ENCODE results near the gene SLC35A3. TPM values are rescaled to one million over a fixed set of nuclear protein-coding genes. Genes with fewer than 3 reads are reported as not detected.

The SLC35A3 gene
- total RNA-seq, 1 donor: 24.6 TPM

DNA sequence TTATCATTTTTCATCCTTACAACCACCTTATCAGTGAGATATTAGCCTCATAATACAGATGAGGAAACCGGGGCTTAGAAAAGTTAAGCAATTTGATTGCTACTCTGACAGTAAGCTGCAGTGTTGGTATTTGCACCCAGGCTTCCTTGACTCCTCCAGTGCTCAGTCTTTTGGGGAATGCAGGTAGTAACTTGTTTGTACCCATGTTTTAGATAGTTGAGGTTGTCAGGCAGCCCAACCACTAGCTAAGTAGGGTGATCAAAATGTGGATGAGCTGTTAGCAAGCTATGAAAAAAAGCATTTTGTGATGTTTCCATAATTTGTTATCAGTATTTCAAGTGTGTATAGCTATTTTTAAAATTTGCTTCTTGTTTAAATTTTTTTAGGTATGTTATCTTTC, 82.1 kb downstream of the SLC35A3 start:
- no peak overlapping the region for H3K4me2 ChIP-seq (ENCODE audit: insufficient read depth, low read length)
- TF ChIP-seq, protein P1, sequence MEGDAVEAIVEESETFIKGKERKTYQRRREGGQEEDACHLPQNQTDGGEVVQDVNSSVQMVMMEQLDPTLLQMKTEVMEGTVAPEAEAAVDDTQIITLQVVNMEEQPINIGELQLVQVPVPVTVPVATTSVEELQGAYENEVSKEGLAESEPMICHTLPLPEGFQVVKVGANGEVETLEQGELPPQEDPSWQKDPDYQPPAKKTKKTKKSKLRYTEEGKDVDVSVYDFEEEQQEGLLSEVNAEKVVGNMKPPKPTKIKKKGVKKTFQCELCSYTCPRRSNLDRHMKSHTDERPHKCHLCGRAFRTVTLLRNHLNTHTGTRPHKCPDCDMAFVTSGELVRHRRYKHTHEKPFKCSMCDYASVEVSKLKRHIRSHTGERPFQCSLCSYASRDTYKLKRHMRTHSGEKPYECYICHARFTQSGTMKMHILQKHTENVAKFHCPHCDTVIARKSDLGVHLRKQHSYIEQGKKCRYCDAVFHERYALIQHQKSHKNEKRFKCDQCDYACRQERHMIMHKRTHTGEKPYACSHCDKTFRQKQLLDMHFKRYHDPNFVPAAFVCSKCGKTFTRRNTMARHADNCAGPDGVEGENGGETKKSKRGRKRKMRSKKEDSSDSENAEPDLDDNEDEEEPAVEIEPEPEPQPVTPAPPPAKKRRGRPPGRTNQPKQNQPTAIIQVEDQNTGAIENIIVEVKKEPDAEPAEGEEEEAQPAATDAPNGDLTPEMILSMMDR (IDR thresholded peaks at IDR 0.05; ENCODE audit: extremely low read depth, low read depth, low read length): no peak
- no peak overlapping the region for H3K4me3 ChIP-seq (ENCODE audit: insufficient read depth, low read length)
- H3K4me1 ChIP-seq (ENCODE audit: insufficient read depth, low read length): no peaks in the 10 kb centered on the region
- H3K79me2 ChIP-seq (ENCODE audit: insufficient read depth, low read length): peaks cover 79% of the 10 kb centered on the region
- no peaks in the 10 kb centered on the region for H3K27me3 ChIP-seq (ENCODE audit: insufficient read depth, low read length)
- DNase-seq (ENCODE audit: insufficient read length, low spot score, missing footprints): no peak
- H3K27ac ChIP-seq (ENCODE audit: low read depth, low read length): no peak overlapping the region
- H3K36me3 ChIP-seq (ENCODE audit: insufficient read depth, low read length): no peaks in the 10 kb centered on the region
- H2AFZ ChIP-seq (ENCODE audit: low read length): no peak overlapping the region
- peaks cover 15% of the 10 kb centered on the region for H4K20me1 ChIP-seq (ENCODE audit: insufficient read depth, low read length)
- no peaks in the 10 kb centered on the region for H3K9me3 ChIP-seq (ENCODE audit: low read depth, low read length)

DNA sequence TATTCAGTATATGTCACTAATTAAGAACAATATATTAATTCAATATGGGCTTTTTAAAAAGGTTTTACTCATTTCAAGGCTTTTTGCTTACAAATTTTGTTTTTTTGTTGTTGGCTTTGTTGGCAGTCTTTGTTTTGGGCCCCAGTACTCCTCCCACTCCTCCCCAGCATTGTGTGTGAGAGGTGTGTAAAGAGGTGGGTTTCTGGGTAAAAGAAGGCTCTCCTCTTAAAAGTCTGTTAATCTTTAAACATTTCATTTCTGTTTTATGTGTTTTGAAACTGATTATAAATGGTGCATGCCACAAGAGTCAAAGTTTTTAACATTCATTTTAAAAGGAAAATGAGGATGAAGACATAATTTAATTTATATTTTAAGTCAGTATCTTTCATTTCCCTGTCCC, 83.3 kb downstream of the SLC35A3 start:
- Histone ChIP-seq H3K9me3 (ENCODE audit: low read depth, low read length) (no peaks in the 10 kb centered on the region), H3K79me2 (ENCODE audit: insufficient read depth, low read length) (peaks cover 75% of the 10 kb centered on the region), H2AFZ (ENCODE audit: low read length) (no peak overlapping the region), H3K27me3 (ENCODE audit: insufficient read depth, low read length) (no peaks in the 10 kb centered on the region), H3K4me1 (ENCODE audit: insufficient read depth, low read length) (no peaks in the 10 kb centered on the region), H3K4me2 (ENCODE audit: insufficient read depth, low read length) (no peak overlapping the region), H4K20me1 (ENCODE audit: insufficient read depth, low read length) (peaks cover 8% of the 10 kb centered on the region), H3K36me3 (ENCODE audit: insufficient read depth, low read length) (no peaks in the 10 kb centered on the region), H3K4me3 (ENCODE audit: insufficient read depth, low read length) (no peak overlapping the region), H3K27ac (ENCODE audit: low read depth, low read length) (no peak overlapping the region)
- TF ChIP-seq, protein P1 (IDR thresholded peaks at IDR 0.05; ENCODE audit: extremely low read depth, low read depth, low read length): no peak
- no peak for DNase-seq (ENCODE audit: insufficient read length, low spot score, missing footprints)

DNA sequence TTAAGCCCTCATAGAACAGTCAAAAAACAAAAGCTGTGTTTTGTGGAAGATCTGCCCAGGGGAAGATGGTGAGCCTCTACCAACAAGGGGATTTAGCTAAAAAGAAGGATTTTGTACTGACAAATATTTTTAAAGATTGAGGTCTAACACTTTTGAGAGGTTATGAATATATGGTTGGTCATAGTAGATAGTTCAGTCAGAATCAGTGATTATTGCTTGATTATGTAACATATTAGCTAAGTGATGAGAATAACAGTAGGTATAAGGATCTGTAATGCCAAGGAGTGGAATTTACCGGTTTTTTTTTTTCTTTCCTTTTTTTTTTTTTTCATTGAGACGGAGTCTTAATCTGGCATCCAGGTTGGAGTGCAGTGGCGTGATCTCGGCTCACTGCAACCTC, 83.9 kb downstream of the SLC35A3 start:
- H3K4me3 ChIP-seq (ENCODE audit: insufficient read depth, low read length): no peak overlapping the region
- H3K4me2 ChIP-seq (ENCODE audit: insufficient read depth, low read length): no peak overlapping the region
- no peak for DNase-seq (ENCODE audit: insufficient read length, low spot score, missing footprints)
- no peaks in the 10 kb centered on the region for H3K27me3 ChIP-seq (ENCODE audit: insufficient read depth, low read length)
- H3K79me2 ChIP-seq (ENCODE audit: insufficient read depth, low read length): peaks cover 69% of the 10 kb centered on the region
- TF ChIP-seq, protein P1 (IDR thresholded peaks at IDR 0.05; ENCODE audit: extremely low read depth, low read depth, low read length): no peak
- H3K9me3 ChIP-seq (ENCODE audit: low read depth, low read length): no peaks in the 10 kb centered on the region
- no peak overlapping the region for H3K27ac ChIP-seq (ENCODE audit: low read depth, low read length)
- H4K20me1 ChIP-seq (ENCODE audit: insufficient read depth, low read length): peaks cover 5% of the 10 kb centered on the region
- no peak overlapping the region for H2AFZ ChIP-seq (ENCODE audit: low read length)
- H3K36me3 ChIP-seq (ENCODE audit: insufficient read depth, low read length): no peaks in the 10 kb centered on the region
- no peaks in the 10 kb centered on the region for H3K4me1 ChIP-seq (ENCODE audit: insufficient read depth, low read length)

DNA sequence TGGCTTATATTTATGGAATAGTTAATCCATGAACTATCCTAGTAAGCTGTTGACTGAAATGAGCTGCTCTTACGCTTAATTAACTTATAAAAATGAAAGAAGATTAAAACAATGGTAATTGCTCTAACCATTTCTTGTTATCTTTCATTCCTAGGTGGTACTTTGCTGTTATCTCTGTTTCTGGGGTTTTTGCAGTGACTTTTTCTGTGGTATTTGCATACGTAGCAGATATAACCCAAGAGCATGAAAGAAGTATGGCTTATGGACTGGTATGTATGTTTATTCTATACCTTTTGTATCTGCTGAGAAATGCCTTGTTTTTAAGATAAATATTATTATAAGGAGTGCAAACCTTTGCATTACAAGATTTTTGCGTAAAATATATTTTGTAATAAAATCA, 91.9 kb downstream of the SLC35A3 start:
- Histone ChIP-seq H2AFZ (ENCODE audit: low read length) (no peak overlapping the region), H3K36me3 (ENCODE audit: insufficient read depth, low read length) (peaks cover 38% of the 10 kb centered on the region), H4K20me1 (ENCODE audit: insufficient read depth, low read length) (no peaks in the 10 kb centered on the region), H3K27me3 (ENCODE audit: insufficient read depth, low read length) (no peaks in the 10 kb centered on the region), H3K4me1 (ENCODE audit: insufficient read depth, low read length) (no peaks in the 10 kb centered on the region), H3K27ac (ENCODE audit: low read depth, low read length) (no peak overlapping the region), H3K4me2 (ENCODE audit: insufficient read depth, low read length) (no peak overlapping the region), H3K9me3 (ENCODE audit: low read depth, low read length) (no peaks in the 10 kb centered on the region), H3K79me2 (ENCODE audit: insufficient read depth, low read length) (peaks cover 37% of the 10 kb centered on the region), H3K4me3 (ENCODE audit: insufficient read depth, low read length) (no peak overlapping the region)
- DNase-seq (ENCODE audit: insufficient read length, low spot score, missing footprints): no peak
- TF ChIP-seq, protein P1 (IDR thresholded peaks at IDR 0.05; ENCODE audit: extremely low read depth, low read depth, low read length): no peak

All from osteoblast (primary cell).